Vagina (tissue), 2 donors: ENCODE results near the gene ALLC. TPM values are rescaled to one million over a fixed set of nuclear protein-coding genes. Genes with fewer than 3 reads are reported as not detected.
"Not testable (repeated sequence)": the region's sequence is repeated elsewhere in the genome, so short reads cannot be mapped to it uniquely, and the experiment has no call there.

ENCODE experiments used
- DNase-seq, 2 donors: peaks; one replicate each; pipeline ENCODE4 v3.0.0-alpha.2; 2017; ENCODE audit errors: extremely low spot score in 2 of 2
- H3K27ac ChIP-seq: fragments of 200-600 bp; sonication (generic); one replicate; pipeline ENCODE4 v1.5.1; 2019
- H3K27me3 ChIP-seq: fragments of 200-600 bp; sonication (generic); one replicate; pipeline ENCODE4 v1.5.1; 2019
- H3K36me3 ChIP-seq, 2 donors: fragments of 200-600 bp; sonication (generic); one replicate each; pipeline ENCODE4 v1.5.1; 2017 to 2019
- H3K4me1 ChIP-seq: fragments of 200-600 bp; sonication (generic); one replicate; pipeline ENCODE4 v1.5.1; 2019
- H3K4me3 ChIP-seq, 2 donors: fragments of 200-600 bp; sonication (generic); 1 replicate in 1 of 2; 2 replicates in 1 of 2; pipeline ENCODE4 v1.5.1; 2016 to 2019
- H3K9me3 ChIP-seq: fragments of 200-600 bp; sonication (generic); one replicate; pipeline ENCODE4 v1.5.1; 2019
- POLR2A ChIP-seq, 2 donors: fragments of 450-650 bp; IDR thresholded peaks; one replicate each; pipeline ENCODE4 v1.6.1; 2017; ENCODE audit warnings: antibody characterized with exemption in 2 of 2, mild to moderate bottlenecking in 2 of 2, moderate library complexity in 2 of 2
- POLR2AphosphoS5 ChIP-seq, 2 donors: sonication (generic); formaldehyde crosslinking; IDR thresholded peaks; one replicate each; pipeline ENCODE4 v1.9.0; 2017; ENCODE audit warnings: antibody characterized with exemption in 2 of 2, mild to moderate bottlenecking in 2 of 2, low read depth in 1 of 2; ENCODE audit not compliant: insufficient read depth in 1 of 2
- intact Hi-C: fragments of 100-400 bp; cut with DNase I; formaldehyde crosslinking; loops from one replicate; pipeline ENCODE4 v1.15.1; 2023
- total RNA-seq: library from RNA; depleted of rRNA; stranded (reverse); fragments of >200 nt; gene quantifications from one replicate; pipeline ENCODE4 v1.2.3, GENCODE V29; 2016
- TF ChIP-seq, protein P1 (sequence below), 3 experiments: fragments of 450-650 bp in 2 of 3; fragments of 200-600 bp in 1 of 3; sonication (generic) in 1 of 3; IDR thresholded peaks; one replicate each; pipeline ENCODE4 v1.5.1; 2017 to 2019; ENCODE audit warnings: antibody characterized with exemption in 3 of 3, mild to moderate bottlenecking in 2 of 3, moderate library complexity in 2 of 3

The ALLC gene
- not detected for total RNA-seq

GRCh38 chr2:3657881-3658280 is at the start of gene ALLC:
Gene ALLC, plus strand, starts transcription at chr2:3658200. Its CDS starts 12,958 bp downstream, at chr2:3671158.
- intact Hi-C loops, result loop anchor here (10.0 kb wide), 1 partner anchor 233 kb away; no protein-coding TSS in a partner anchor

DNA sequence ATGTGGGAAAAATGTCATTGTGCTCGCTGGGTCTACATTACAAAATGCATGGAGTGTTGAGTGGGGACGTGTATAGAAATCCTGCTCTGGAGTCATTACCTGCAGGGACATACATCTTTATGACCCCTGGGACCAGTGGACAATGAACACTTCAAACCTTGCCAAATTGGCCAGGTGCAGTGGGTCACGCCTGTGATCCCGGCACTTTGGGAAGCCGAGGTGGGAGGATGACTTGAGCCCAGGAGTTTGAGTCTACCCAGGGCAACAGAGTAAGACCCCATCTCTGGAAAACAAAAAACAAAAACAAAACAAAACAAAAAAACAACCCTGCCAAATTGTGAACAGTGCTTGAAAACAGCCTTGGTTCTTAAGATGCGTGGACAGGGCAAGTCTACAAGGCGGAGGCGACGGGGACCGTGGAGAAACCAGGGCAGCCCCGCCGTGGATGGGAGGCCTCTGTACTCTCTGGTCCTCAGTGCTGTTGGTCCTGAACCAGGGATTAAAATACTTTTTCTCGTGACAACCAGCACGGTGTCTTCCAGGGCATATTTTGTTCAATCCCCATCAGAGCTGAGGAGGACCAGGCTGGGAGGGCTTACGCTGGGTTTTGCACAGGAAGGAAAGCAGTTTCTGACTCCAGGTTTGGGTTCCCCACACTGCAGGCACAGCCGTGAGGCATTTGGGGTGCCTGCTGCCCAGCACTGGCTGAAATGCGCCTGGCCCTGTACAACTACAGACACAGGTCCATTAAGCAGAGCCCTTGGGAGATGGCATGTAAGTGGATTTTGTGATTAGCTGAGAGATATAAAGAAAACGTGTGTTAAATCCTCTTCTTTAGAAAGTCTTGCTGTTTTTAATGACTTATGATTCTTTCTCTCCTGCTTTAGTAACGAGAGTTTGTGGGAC is 49.4 kb upstream of the ALLC start:
- Histone ChIP-seq H3K27me3 (no peaks in the 10 kb centered on the region), H3K9me3 (no peaks in the 10 kb centered on the region), H3K36me3 (no peaks in the 10 kb centered on the region), H3K27ac (no peak overlapping the region), H3K4me3 (no peak overlapping the region), H3K4me1 (no peaks in the 10 kb centered on the region)
- TF ChIP-seq, protein P1, sequence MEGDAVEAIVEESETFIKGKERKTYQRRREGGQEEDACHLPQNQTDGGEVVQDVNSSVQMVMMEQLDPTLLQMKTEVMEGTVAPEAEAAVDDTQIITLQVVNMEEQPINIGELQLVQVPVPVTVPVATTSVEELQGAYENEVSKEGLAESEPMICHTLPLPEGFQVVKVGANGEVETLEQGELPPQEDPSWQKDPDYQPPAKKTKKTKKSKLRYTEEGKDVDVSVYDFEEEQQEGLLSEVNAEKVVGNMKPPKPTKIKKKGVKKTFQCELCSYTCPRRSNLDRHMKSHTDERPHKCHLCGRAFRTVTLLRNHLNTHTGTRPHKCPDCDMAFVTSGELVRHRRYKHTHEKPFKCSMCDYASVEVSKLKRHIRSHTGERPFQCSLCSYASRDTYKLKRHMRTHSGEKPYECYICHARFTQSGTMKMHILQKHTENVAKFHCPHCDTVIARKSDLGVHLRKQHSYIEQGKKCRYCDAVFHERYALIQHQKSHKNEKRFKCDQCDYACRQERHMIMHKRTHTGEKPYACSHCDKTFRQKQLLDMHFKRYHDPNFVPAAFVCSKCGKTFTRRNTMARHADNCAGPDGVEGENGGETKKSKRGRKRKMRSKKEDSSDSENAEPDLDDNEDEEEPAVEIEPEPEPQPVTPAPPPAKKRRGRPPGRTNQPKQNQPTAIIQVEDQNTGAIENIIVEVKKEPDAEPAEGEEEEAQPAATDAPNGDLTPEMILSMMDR (IDR thresholded peaks at IDR 0.05), result no peak
- TF ChIP-seq POLR2AphosphoS5 (IDR thresholded peaks at IDR 0.05; ENCODE audit: insufficient read depth in 1 of 2, low read depth in 1 of 2) (no peak), POLR2A (IDR thresholded peaks at IDR 0.05) (no peak)
- peak in 1 of 2 donors; percentile 52 for DNase-seq
- intact Hi-C loops, result no loop called here

More at GRCh38 chr2:3657881-3658280, at the start of gene ALLC:
- no peak within 1 kb of the TSS for H3K4me3 ChIP-seq
- no peak within 1 kb of the TSS for H3K27ac ChIP-seq
- H3K27me3 ChIP-seq, result no peaks in the 10 kb centered on the region
- DNase-seq, result no peak
- H3K4me1 ChIP-seq, result no peaks in the 10 kb centered on the region
- H3K36me3 ChIP-seq, result no peaks in the 10 kb centered on the region
- TF ChIP-seq POLR2A (IDR thresholded peaks at IDR 0.05) (no peak), POLR2AphosphoS5 (IDR thresholded peaks at IDR 0.05; ENCODE audit: insufficient read depth in 1 of 2, low read depth in 1 of 2) (no peak)
- TF ChIP-seq, protein P1 (IDR thresholded peaks at IDR 0.05), result no peak
- H3K9me3 ChIP-seq, result no peaks in the 10 kb centered on the region

- DNase-seq, H3K4me1 ChIP-seq, H3K9me3 ChIP-seq, H3K27me3 ChIP-seq, H3K4me3 ChIP-seq, H3K27ac ChIP-seq, H3K36me3 ChIP-seq, intact Hi-C loops: not testable (repeated sequence)
Measured at GRCh38 chr2:3609279-3609673, 48.7 kb upstream of the ALLC start.

- Histone ChIP-seq H3K4me1 (no peaks in the 10 kb centered on the region), H3K4me3 (no peak overlapping the region), H3K27me3 (no peaks in the 10 kb centered on the region), H3K27ac (no peak overlapping the region), H3K9me3 (no peaks in the 10 kb centered on the region), H3K36me3 (no peaks in the 10 kb centered on the region)
- intact Hi-C loops, result no loop called here
- DNase-seq, result peak in 1 of 2 donors; percentile 55
- no peak for TF ChIP-seq POLR2A (IDR thresholded peaks at IDR 0.05)
- TF ChIP-seq POLR2AphosphoS5 (IDR thresholded peaks at IDR 0.05; ENCODE audit: insufficient read depth in 1 of 2, low read depth in 1 of 2), result no peak
- TF ChIP-seq, protein P1 (IDR thresholded peaks at IDR 0.05), result no peak
Measured at GRCh38 chr2:3610415-3610814, 47.6 kb upstream of the ALLC start.

DNA sequence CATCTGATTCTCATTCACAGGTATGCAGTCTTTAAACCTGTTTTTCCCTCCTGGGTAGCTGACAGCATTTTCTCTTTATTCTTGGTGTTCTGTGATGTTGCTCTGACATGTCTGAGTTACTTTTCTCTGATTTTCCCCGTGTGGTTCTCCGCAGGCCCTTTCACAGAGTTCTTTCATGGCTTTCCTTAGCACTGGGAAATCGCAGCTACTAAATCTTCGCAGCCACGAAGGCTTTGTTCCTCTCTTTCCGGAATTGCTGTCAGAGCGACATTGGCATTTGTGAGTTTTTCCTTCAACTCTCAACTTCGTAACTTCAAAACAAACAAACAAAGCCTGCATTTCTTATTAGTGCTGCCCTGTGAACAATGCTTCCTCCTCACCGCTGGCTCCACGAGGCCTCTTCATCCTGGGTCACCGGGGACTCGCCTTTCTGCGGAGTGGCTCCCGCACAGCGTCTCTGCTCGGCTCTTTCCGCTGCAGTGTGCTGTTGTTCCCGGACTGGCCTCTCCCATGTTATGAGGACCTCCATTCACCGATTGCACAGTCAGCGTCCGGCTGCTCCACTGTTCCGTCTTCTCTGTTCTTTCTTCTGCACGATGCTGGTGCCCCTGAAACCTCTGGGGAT is 47.0 kb upstream of the ALLC start:
- Histone ChIP-seq H3K27me3 (no peaks in the 10 kb centered on the region), H3K4me3 (no peak overlapping the region), H3K27ac (no peak overlapping the region), H3K36me3 (no peaks in the 10 kb centered on the region), H3K9me3 (no peaks in the 10 kb centered on the region), H3K4me1 (no peaks in the 10 kb centered on the region)
- peak in 1 of 2 donors; percentile 84 for DNase-seq
- no peak for TF ChIP-seq POLR2AphosphoS5 (IDR thresholded peaks at IDR 0.05; ENCODE audit: insufficient read depth in 1 of 2, low read depth in 1 of 2)
- intact Hi-C loops, result no loop called here

GRCh38 chr2:3611589-3611988 is 46.4 kb upstream of the ALLC start:
- intact Hi-C loops, result no loop called here
- TF ChIP-seq POLR2AphosphoS5 (IDR thresholded peaks at IDR 0.05; ENCODE audit: insufficient read depth in 1 of 2, low read depth in 1 of 2), result no peak
- TF ChIP-seq POLR2A (IDR thresholded peaks at IDR 0.05), result no peak
- TF ChIP-seq, protein P1 (IDR thresholded peaks at IDR 0.05), result no peak
- Histone ChIP-seq H3K4me1 (no peaks in the 10 kb centered on the region), H3K36me3 (no peaks in the 10 kb centered on the region), H3K27ac (no peak overlapping the region), H3K9me3 (no peaks in the 10 kb centered on the region), H3K27me3 (no peaks in the 10 kb centered on the region), H3K4me3 (no peak overlapping the region)
- no peak for DNase-seq
